ENCODE measurements around the gene EPB41. TPM values are rescaled to one million over a fixed set of nuclear protein-coding genes. Genes with fewer than 3 reads are reported as not detected.

Gene EPB41
- total and polyA plus RNA-seq, 2 of the 8 experiments (the other 6 are each of a cell fraction or from before 2014, with no cell fraction given): 36.7 to 109 TPM

GRCh38 chr1:28910379-28911115, 3.8 kb upstream of the EPB41 start:
- Histone ChIP-seq H4K8ac (ENCODE audit: extremely low read depth, insufficient read depth, low read length) (no peak overlapping the region; the same call in 1 of the 2 replicates), H2AK5ac (ENCODE audit: low read depth, low read length) (no peak overlapping the region), H3K4me2 (ENCODE audit: insufficient read depth in 1 of 2, low read depth in 2 of 2, low read length in 2 of 2) (no peak overlapping the region), H3K4me3 (ENCODE audit: extremely low read depth in 1 of 4, insufficient read depth in 2 of 4, low read depth in 3 of 4, low read length in 4 of 4) (no peak overlapping the region), H3K23ac (ENCODE audit: insufficient read length) (no peak overlapping the region), H2BK15ac (ENCODE audit: low read length) (no peak overlapping the region), H3K4ac (replicated peaks; ENCODE audit: insufficient read length, low read depth, low read length) (no peak overlapping the region), H3K9ac (replicated peaks in 1 of 4; ENCODE audit: extremely low read depth in 1 of 4, low read depth in 3 of 4, low read length in 3 of 4) (no peak overlapping the region), H3K4me1 (replicated peaks in 1 of 4; ENCODE audit: control insufficient read depth in 3 of 4, insufficient read depth in 4 of 4, low read length in 3 of 4) (peaks cover 3 to 11% (median 5%) of the 10 kb centered on the region in 4 experiments; a peak in 4 of 7 replicates), H2BK120ac (replicated peaks; ENCODE audit: low read depth, low read length) (no peak overlapping the region), H2BK5ac (ENCODE audit: low read depth, low read length) (no peak overlapping the region), H3K36me3 (ENCODE audit: control insufficient read depth in 2 of 4, insufficient read depth in 4 of 4, low read length in 3 of 4) (no peaks in the 10 kb centered on the region), H3K27me3 (replicated peaks in 1 of 4; ENCODE audit: control insufficient read depth in 3 of 4, extremely low read depth in 1 of 4, insufficient read depth in 3 of 4, low read length in 3 of 4) (no peaks in the 10 kb centered on the region), H3K23me2 (ENCODE audit: low read depth, low read length) (peaks cover 4% of the 10 kb centered on the region; the same call in 1 of the 2 replicates), H3K9me3 (ENCODE audit: insufficient read depth in 2 of 2, low read depth in 1 of 2, low read length in 1 of 2) (no peaks in the 10 kb centered on the region), H3K18ac (ENCODE audit: extremely low read depth, low read length) (no peak overlapping the region), H3K79me1 (ENCODE audit: low read depth, low read length) (no peaks in the 10 kb centered on the region; the same call in 1 of the 2 replicates), H2BK20ac (ENCODE audit: low read length) (no peak overlapping the region), H4K91ac (replicated peaks; ENCODE audit: insufficient read length, low read length) (no peak overlapping the region), H4K5ac (ENCODE audit: insufficient read length, low read depth, low read length) (no peak overlapping the region), H4K20me1 (replicated peaks in 1 of 2; ENCODE audit: control insufficient read depth in 1 of 2, insufficient read depth in 2 of 2, low read length in 2 of 2) (no peaks in the 10 kb centered on the region), H3K79me2 (ENCODE audit: control insufficient read depth in 1 of 2, insufficient read depth in 2 of 2, low read length in 2 of 2) (peaks cover 0 to 5% of the 10 kb centered on the region in 2 experiments; a peak in 2 of 4 replicates), H3K27ac (ENCODE audit: low read depth, low read length) (no peak overlapping the region), H3K14ac (ENCODE audit: insufficient read length) (no peak overlapping the region), H3K56ac (replicated peaks; ENCODE audit: insufficient read length, low read depth, low read length) (no peak overlapping the region), H2AFZ (ENCODE audit: low read length) (no peak overlapping the region), H2BK12ac (ENCODE audit: low read depth, low read length) (no peak overlapping the region)
- TF ChIP-seq BCL11A (IDR thresholded peaks at IDR 0.05; ENCODE audit: low read depth in 2 of 2, low read length in 2 of 2): no peak
- ChIA-PET POLR2A (ENCODE audit: partially characterized antibody) (interaction anchor here (0.6 kb wide), 1 partner anchor 169 kb away, joined by 3 read pairs; no protein-coding TSS in a partner anchor), CTCF (ENCODE audit: partially characterized antibody) (interaction anchor here (0.5 to 2.4 kb wide), 4 partner anchors 8 to 67 kb away, joined by 3 to 11 read pairs (median 4); no protein-coding TSS in a partner anchor)
- 89% methylated on average over 6 of the region's 7 CpGs; no CpG with 5 or more reads in 1 of the 2 experiments for WGBS, 2 experiments (ENCODE audit: extremely low coverage in 1 of 2, insufficient coverage in 1 of 2, insufficient read length in 1 of 2, insufficient replicate concordance in 2 of 2, low coverage in 1 of 2, low lambda C conversion rate in 2 of 2, missing lambda C conversion rate in 1 of 2)
- DNase-seq (ENCODE audit: low read depth in 1 of 2, low spot score in 2 of 2): no peak
- no peak for FAIRE-seq
